ENCODE measurements around the gene LRRC4C. TPM values are rescaled to one million over a fixed set of nuclear protein-coding genes. Genes with fewer than 3 reads are reported as not detected.
"Not testable (repeated sequence)": the region's sequence is repeated elsewhere in the genome, so short reads cannot be mapped to it uniquely, and the experiment has no call there.

The LRRC4C gene
- total and polyA plus RNA-seq, 2 donors (not counting 1 experiment from before 2014, with no cell fraction given): under 0.01 to 0.02 TPM

GRCh38 chr11:40203606-40204005, 1255.8 kb downstream of the LRRC4C start:
- H3K27ac ChIP-seq (ENCODE audit: insufficient read depth, low read length): no peak overlapping the region
- no peaks in the 10 kb centered on the region for H3K79me2 ChIP-seq (ENCODE audit: control insufficient read depth, insufficient read depth, low read length)
- no peaks in the 10 kb centered on the region for H3K36me3 ChIP-seq (ENCODE audit: control insufficient read depth, insufficient read depth, low read length)
- H3K4me1 ChIP-seq (ENCODE audit: control insufficient read depth, extremely low read depth, insufficient read depth, low read length): no peaks in the 10 kb centered on the region
- H2AFZ ChIP-seq (ENCODE audit: low read length): no peak overlapping the region
- H3K4me3 ChIP-seq (replicated peaks in 1 of 4; ENCODE audit: control extremely low read depth in 1 of 4, insufficient read depth in 1 of 4, low read depth in 3 of 4, low read length in 4 of 4): no peak overlapping the region
- H3K9me3 ChIP-seq (ENCODE audit: control insufficient read depth, insufficient read depth, low read depth, low read length): no peaks in the 10 kb centered on the region
- H3K4me2 ChIP-seq (ENCODE audit: extremely low read depth, insufficient read depth, low read length): no peak overlapping the region
- no peak for TF ChIP-seq CTCF (conservative IDR thresholded peaks at IDR 0.05 in 1 of 2, IDR thresholded peaks at IDR 0.05 in 1 of 2; ENCODE audit: low read depth in 1 of 2, low read length in 2 of 2)
- TF ChIP-seq EZH2 (IDR thresholded peaks at IDR 0.05; ENCODE audit: low read length, missing control alignments): no peak
- DNase-seq (ENCODE audit: low read depth in 2 of 2): no peak
- H4K20me1 ChIP-seq (ENCODE audit: control insufficient read depth, extremely low read depth, insufficient read depth, low read length): no peaks in the 10 kb centered on the region
- H3K27me3 ChIP-seq (ENCODE audit: control insufficient read depth, insufficient read depth, low read length): no peaks in the 10 kb centered on the region
- no peak overlapping the region for H3K9ac ChIP-seq (ENCODE audit: insufficient read depth, low read length)

- Histone ChIP-seq H3K9me3 (ENCODE audit: control insufficient read depth, insufficient read depth, low read depth, low read length) (no peaks in the 10 kb centered on the region), H3K27ac (ENCODE audit: insufficient read depth, low read length) (no peak overlapping the region), H3K36me3 (ENCODE audit: control insufficient read depth, insufficient read depth, low read length) (no peaks in the 10 kb centered on the region), H3K9ac (ENCODE audit: insufficient read depth, low read length) (no peak overlapping the region), H3K4me3 (replicated peaks in 1 of 4; ENCODE audit: control extremely low read depth in 1 of 4, insufficient read depth in 1 of 4, low read depth in 3 of 4, low read length in 4 of 4) (no peak overlapping the region), H3K4me1 (ENCODE audit: control insufficient read depth, extremely low read depth, insufficient read depth, low read length) (no peaks in the 10 kb centered on the region), H3K79me2 (ENCODE audit: control insufficient read depth, insufficient read depth, low read length) (no peaks in the 10 kb centered on the region), H2AFZ (ENCODE audit: low read length) (no peak overlapping the region), H3K27me3 (ENCODE audit: control insufficient read depth, insufficient read depth, low read length) (no peaks in the 10 kb centered on the region), H3K4me2 (ENCODE audit: extremely low read depth, insufficient read depth, low read length) (no peak overlapping the region), H4K20me1 (ENCODE audit: control insufficient read depth, extremely low read depth, insufficient read depth, low read length) (no peaks in the 10 kb centered on the region)
- TF ChIP-seq EZH2 (IDR thresholded peaks at IDR 0.05; ENCODE audit: low read length, missing control alignments): no peak
- no peak for TF ChIP-seq CTCF (conservative IDR thresholded peaks at IDR 0.05 in 1 of 2, IDR thresholded peaks at IDR 0.05 in 1 of 2; ENCODE audit: low read depth in 1 of 2, low read length in 2 of 2)
- no peak for DNase-seq (ENCODE audit: low read depth in 2 of 2)
Observed at GRCh38 chr11:40202589-40203270, 1256.7 kb downstream of the LRRC4C start.

GRCh38 chr11:40192590-40192989, 1266.9 kb downstream of the LRRC4C start:
- H3K27me3 ChIP-seq (ENCODE audit: control insufficient read depth, insufficient read depth, low read length); DNase-seq (ENCODE audit: low read depth in 2 of 2); H3K4me3 ChIP-seq (replicated peaks in 1 of 4; ENCODE audit: control extremely low read depth in 1 of 4, insufficient read depth in 1 of 4, low read depth in 3 of 4, low read length in 4 of 4); H4K20me1 ChIP-seq (ENCODE audit: control insufficient read depth, extremely low read depth, insufficient read depth, low read length); H3K36me3 ChIP-seq (ENCODE audit: control insufficient read depth, insufficient read depth, low read length); H2AFZ ChIP-seq (ENCODE audit: low read length); H3K9ac ChIP-seq (ENCODE audit: insufficient read depth, low read length); H3K27ac ChIP-seq (ENCODE audit: insufficient read depth, low read length); H3K79me2 ChIP-seq (ENCODE audit: control insufficient read depth, insufficient read depth, low read length); H3K4me1 ChIP-seq (ENCODE audit: control insufficient read depth, extremely low read depth, insufficient read depth, low read length); H3K4me2 ChIP-seq (ENCODE audit: extremely low read depth, insufficient read depth, low read length); H3K9me3 ChIP-seq (ENCODE audit: control insufficient read depth, insufficient read depth, low read depth, low read length): not testable (repeated sequence)

All from fibroblast of lung (primary cell).